Activated naive CD4-positive, alpha-beta T cell treated with anti-CD3 and anti-CD28 coated beads, Interleukin-2, amount 10 ng/mL, durations not matched to agents 5 hours and 36 hours (primary cell): ENCODE measurements around the gene IFIH1. TPM values are rescaled to one million over a fixed set of nuclear protein-coding genes. Genes with fewer than 3 reads are reported as not detected.

Experiments used
- total RNA-seq, 2 experiments: library from RNA; stranded (reverse); gene quantifications; one replicate each; pipeline ENCODE4 v1.2.3, GENCODE V29; 2021

IFIH1 gene
- total RNA-seq = 10 to 100 TPM; 23.1 to 24.0 TPM

DNA sequence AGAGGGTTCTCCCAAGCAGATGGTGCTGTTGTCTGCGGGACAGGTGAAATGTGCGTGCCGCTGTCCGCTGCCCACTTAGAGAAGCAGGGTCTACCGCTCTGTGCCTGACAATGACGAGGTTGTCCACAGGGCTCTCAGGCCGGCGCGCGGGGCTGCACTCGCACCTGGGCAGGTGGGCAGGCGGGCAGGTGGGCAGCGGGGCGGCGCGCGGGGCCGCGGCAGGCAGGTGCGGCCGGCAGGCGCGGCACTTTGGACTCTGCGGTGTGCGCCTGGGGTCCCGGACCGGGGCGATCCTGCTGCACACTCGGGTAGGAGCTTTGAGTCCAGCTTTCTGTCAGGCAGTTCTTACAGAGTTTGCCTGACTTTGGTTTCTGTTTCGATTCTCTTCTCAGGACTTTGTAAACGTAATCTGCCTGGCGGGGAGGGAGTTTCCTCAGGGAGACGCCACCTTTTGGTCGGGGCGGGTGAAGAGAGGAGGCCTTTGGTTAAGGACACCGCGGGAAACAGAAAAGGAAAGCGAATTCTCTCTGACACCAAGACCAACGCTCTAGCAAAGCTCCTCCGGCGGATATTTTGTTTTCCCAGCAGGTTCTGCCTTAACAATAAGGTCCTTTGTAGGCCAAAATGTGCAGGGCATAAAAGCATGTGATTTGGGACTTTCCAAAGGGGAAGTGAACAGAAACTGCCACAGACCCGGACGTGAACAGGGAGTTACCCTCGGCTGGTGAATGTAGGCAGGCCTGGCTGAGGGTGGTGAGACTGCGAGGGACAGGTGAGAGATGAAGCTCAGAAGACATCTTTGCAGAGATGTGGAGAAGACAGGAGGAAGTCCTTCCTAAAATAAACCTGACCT, at the start of gene IFIH1:
TSS of gene IFIH1 (minus strand) at position 357 of the 853 bp plus-strand sequence. CDS start 377 bp downstream, outside the sequence.

DNA sequence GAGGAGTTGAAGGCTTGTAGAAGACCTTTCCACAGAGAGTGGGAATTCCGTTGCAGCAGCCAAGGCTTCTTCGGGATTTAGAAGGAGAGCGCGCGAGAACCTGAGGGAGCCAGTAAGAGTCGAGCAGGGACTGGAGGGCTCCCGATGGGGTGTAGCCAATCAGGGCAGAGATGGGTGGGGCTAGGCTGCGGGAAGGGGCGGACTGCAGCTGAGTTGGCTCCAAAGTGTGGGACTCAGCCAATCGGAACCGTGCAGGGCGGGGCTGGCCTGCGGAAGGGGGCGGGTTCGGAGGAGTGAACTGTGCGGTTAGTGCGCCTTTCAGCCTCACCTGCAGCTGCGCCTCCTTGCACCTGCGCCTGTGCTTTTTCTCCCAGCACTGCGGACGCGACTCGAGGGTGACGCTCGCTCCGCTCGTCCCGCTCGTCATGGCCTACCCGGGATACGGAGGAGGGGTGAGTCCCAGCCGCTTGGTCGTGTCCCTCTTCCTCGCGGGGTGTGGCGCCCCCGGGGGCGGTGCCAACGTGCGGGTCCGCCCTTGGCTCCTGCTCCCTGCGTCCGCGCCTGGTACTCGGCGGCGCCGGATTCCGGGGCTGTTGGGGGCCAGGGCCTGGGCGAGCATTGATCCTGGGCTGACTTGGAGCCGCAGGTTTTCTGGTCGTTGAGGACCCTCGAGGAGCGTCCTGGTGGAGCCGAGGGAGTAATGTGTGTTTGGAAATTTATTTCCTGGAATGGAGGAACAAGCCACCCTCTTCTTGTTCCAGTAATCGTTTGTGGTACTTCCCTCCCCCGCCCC, 25.5 kb upstream of the IFIH1 start, which contains the start of gene GCA:
TSS of gene GCA (plus strand) at position 309 of the 793 bp plus-strand sequence. CDS start at position 426, 117 bp downstream.

DNA sequence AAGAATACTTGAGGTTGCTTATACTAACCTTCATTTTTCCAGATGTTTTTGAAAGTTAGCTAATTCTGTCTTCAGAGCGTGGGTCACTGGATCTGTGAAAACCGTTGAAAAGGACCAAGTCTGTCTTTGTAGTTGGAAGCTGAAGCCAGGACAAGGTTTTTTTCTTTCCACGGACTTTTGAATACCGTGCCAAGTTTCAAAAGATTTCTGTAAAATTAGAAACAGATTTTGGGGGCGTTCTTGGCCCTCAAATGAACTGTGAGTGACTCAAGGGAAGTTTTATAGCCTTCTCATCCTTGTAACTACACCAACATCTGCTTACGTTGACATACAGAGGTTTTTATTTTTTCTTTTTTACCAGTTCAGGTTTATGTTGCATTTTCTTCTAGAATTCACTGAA, 75.2 kb downstream of the IFIH1 start, which contains the start of gene FAP:
TSS of gene FAP (minus strand) at position 152 of the 400 bp plus-strand sequence. CDS start at position 34, 118 bp downstream.

Other genes starting within 250 kb of the IFIH1 start
- 100 to 1,000 TPM; 130 TPM for gene DPP4, start 244.5 kb downstream of the IFIH1 start, total RNA-seq
- gene GCG, start 166.4 kb downstream of the IFIH1 start, total RNA-seq = not detected
- gene FAP, start 75.2 kb downstream of the IFIH1 start, total RNA-seq = not detected
- gene GCA, start 25.4 kb upstream of the IFIH1 start, total RNA-seq = 10 to 100 TPM; 11.4 to 13.0 TPM